ENCODE results near the gene JAZF1.

Gene JAZF1

GRCh38 chr7:27822245-27822644 is 358.4 kb downstream of the JAZF1 start:
- Histone ChIP-seq H3K27me3 (replicated peaks) (no peaks in the 10 kb centered on the region), H3K36me3 (replicated peaks) (peaks cover 7% of the 10 kb centered on the region), H3K4me3 (ENCODE audit: low read depth, low read length) (no peak overlapping the region), H3K27ac (no peak overlapping the region)
- no peak for DNase-seq
- in situ Hi-C loops (cut with HindIII; ENCODE audit: low pct_ligation_motif_present, low sequenced_read_pairs): no loop called here
- no peak for TF ChIP-seq CTCF (IDR thresholded peaks at IDR 0.05; ENCODE audit: low read depth, low read length, missing control alignments)

- TF ChIP-seq CTCF (IDR thresholded peaks at IDR 0.05; ENCODE audit: low read depth, low read length, missing control alignments): no peak
- Histone ChIP-seq H3K27me3 (replicated peaks) (no peaks in the 10 kb centered on the region), H3K27ac (no peak overlapping the region), H3K36me3 (replicated peaks) (peaks cover 4% of the 10 kb centered on the region), H3K4me3 (ENCODE audit: low read depth, low read length) (no peak overlapping the region)
- in situ Hi-C loops (cut with HindIII; ENCODE audit: low pct_ligation_motif_present, low sequenced_read_pairs): no loop called here
- DNase-seq: no peak
Observed at GRCh38 chr7:27812706-27813105, 367.9 kb downstream of the JAZF1 start.

- no peak for TF ChIP-seq CTCF (IDR thresholded peaks at IDR 0.05; ENCODE audit: low read depth, low read length, missing control alignments)
- in situ Hi-C loops (cut with HindIII; ENCODE audit: low pct_ligation_motif_present, low sequenced_read_pairs): no loop called here
- no peaks in the 10 kb centered on the region for H3K27me3 ChIP-seq (replicated peaks)
- no peak overlapping the region for H3K4me3 ChIP-seq (ENCODE audit: low read depth, low read length)
- no peak overlapping the region for H3K27ac ChIP-seq
- no peak for DNase-seq
- peaks cover 3% of the 10 kb centered on the region for H3K36me3 ChIP-seq (replicated peaks)
Observed at GRCh38 chr7:27810186-27810585, 370.4 kb downstream of the JAZF1 start.

- Histone ChIP-seq H3K27me3 (replicated peaks) (no peaks in the 10 kb centered on the region), H3K27ac (peak overlapping the region; percentile 15), H3K4me3 (ENCODE audit: low read depth, low read length) (no peak overlapping the region), H3K36me3 (replicated peaks) (peaks cover 3% of the 10 kb centered on the region)
- in situ Hi-C loops (cut with HindIII; ENCODE audit: low pct_ligation_motif_present, low sequenced_read_pairs): no loop called here
- DNase-seq: peak; percentile 8
- TF ChIP-seq CTCF (IDR thresholded peaks at IDR 0.05; ENCODE audit: low read depth, low read length, missing control alignments): no peak
Observed at GRCh38 chr7:27808626-27809025, 372.0 kb downstream of the JAZF1 start.

- in situ Hi-C loops (cut with HindIII; ENCODE audit: low pct_ligation_motif_present, low sequenced_read_pairs): no loop called here
- Histone ChIP-seq H3K4me3 (ENCODE audit: low read depth, low read length) (no peak overlapping the region), H3K27me3 (replicated peaks) (no peaks in the 10 kb centered on the region), H3K27ac (no peak overlapping the region), H3K36me3 (replicated peaks) (no peaks in the 10 kb centered on the region)
- no peak for DNase-seq
- no peak for TF ChIP-seq CTCF (IDR thresholded peaks at IDR 0.05; ENCODE audit: low read depth, low read length, missing control alignments)
Observed at GRCh38 chr7:27804139-27804538, 376.5 kb downstream of the JAZF1 start.

- in situ Hi-C loops (cut with HindIII; ENCODE audit: low pct_ligation_motif_present, low sequenced_read_pairs): no loop called here
- H3K4me3 ChIP-seq (ENCODE audit: low read depth, low read length): no peak overlapping the region
- H3K27ac ChIP-seq: no peak overlapping the region
- no peak for TF ChIP-seq CTCF (IDR thresholded peaks at IDR 0.05; ENCODE audit: low read depth, low read length, missing control alignments)
- DNase-seq: no peak
- no peaks in the 10 kb centered on the region for H3K27me3 ChIP-seq (replicated peaks)
- no peaks in the 10 kb centered on the region for H3K36me3 ChIP-seq (replicated peaks)
Observed at GRCh38 chr7:27802999-27803398, 377.6 kb downstream of the JAZF1 start.

Data from brain microvascular endothelial cell (primary cell).